Ecto neural progenitor cell (in vitro differentiated cells): ENCODE results near the gene LMLN.
"Not testable (repeated sequence)": the region's sequence is repeated elsewhere in the genome, so short reads cannot be mapped to it uniquely, and the experiment has no call there.

ENCODE experiments used
- DNase-seq: peaks from one replicate; pipeline ENCODE4 v3.0.0-alpha.2; 2018; ENCODE audit warnings: low spot score

Gene LMLN

DNA sequence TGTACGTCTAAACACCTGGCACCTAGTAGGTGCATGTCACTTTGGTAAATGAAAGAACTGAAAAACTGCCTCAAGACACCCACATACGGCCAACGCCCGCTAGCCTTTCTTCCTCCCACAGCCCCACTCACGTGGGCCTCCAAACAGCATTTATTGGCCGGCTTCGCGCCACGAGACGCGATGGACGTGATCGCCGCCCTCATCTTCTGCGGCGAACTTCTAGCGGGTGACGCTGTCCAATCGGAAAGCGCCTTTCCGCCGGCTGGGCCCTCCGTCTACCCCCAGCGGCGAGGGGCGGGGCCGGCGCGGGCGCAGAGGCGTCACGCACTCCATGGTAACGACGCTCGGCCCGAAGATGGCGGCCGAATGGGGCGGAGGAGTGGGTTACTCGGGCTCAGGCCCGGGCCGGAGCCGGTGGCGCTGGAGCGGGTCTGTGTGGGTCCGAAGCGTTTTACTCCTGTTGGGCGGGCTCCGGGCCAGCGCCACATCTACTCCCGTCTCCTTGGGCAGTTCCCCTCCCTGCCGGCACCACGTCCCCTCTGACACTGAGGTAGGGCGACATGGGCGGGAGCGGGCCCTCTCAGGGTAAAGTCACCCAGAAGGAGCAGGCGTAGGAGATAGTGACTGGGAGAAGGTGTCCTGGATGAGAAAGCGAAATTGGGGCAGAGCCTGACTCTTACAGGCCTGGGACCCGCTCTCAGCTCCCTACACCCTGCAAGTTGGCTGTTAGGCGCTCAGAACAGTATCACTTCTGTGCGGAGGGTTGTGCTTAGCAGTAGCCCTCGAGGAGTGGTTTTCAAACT lies at the start of gene LMLN:
Gene LMLN (plus strand): TSS at position 327 of the 803 bp plus-strand sequence. CDS start 29 bp downstream, at position 356.
- DNase-seq, result peak; percentile 93

DNA sequence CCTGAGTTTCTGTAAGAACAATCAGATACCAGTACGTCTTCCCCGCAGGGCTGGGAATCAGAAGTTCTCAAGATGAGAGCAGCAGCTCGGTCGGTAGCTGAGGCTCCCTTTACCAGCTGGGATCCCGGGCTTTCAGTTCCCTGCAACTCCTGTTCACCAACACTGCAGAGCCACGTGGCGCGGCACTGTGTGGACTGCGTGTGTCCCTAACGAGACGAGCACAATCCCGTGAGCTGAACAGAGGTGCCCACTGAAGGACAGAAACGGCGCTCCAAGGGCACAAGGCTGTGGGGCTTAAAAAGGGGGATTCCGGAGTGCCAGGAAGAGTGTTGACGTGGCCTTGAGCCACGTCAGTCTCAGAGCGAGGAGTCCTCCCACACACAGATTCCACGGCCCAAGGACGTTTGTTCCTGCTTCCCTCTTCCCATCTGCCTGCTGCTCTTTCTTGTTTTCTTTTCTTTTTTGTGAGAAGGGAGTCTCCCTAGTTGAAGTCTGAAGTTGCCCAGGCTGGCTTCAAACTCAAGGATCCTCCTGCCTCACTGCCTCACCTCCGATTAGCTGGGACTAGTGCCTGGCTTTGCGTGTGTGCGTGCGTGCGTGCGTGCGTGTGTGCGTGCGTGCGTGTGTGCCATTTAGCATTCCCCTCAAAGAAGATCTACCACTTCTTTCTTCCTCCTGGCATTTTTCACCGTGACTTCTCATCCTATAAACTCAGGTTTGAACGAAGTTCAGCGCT lies 47.1 kb upstream of the LMLN start:
- no peak for DNase-seq

DNA sequence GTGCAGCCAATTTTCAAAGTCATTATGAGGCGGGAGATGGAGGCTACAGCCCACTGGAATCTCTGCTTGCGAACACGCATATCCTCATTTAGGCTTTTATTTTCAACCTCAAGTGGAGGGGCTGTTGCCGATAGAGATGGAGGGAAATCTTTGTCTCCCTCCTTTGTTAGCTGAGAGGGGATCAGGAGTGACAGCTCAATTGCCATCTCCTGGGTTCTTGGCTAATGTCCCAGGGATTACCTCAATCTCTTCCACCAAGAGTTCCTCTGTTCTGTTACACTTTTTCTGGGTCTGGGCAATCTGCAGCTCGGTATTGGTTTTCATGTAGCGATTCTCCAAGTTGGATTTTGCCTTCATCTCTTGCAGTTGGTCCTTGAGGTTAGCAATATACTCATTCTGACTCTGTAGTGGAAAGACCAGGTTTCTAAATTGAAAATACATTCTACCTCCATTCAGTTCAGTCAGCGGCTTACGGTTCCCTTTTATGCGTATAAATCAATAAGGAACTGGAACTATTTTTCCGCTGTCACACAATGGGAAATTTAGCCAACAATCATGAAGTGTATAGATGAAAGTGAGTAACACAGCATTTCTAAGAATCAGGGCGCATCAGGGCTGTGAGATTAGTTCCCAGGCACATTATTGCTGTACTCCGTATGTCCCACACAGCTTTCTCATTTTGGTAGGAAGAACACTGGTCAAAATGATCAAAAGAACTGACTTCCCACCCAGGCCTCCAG lies 46.2 kb upstream of the LMLN start:
- DNase-seq, result no peak

DNA sequence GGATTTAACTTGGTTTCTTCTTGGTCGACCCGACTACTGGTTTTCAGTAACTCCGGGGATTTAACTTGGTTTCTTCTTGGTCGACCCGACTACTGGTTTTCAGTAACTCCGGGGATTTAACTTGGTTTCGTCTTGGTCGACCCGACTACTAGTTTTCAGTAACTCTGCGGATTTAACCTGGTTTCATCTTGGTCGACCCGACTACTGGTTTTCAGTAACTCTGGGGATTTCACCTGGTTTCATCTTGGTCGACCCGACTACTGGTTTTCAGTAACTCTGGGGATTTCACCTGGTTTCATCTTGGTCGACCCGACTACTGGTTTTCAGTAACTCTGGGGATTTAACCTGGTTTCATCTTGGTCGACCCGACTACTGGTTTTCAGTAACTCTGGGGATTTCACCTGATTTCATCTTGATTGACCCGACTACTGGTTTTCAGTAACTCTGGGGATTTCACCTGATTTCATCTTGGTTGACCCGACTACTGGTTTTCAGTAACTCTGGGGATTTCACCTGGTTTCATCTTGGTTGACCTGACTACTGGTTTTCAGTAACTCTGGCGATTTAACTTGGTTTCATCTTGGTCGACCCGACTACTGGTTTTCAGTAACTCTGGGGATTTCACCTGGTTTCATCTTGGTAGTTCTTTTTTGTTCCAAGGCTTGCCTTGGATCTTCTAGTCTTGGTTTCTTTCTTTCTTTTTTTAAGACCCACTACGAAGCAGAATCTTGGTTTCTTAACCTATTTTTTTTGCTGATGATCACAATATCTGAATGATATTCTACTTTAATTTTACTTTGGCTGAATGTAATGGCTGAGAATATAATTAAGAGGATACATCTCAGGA lies 38.4 kb upstream of the LMLN start:
- not testable (repeated sequence) for DNase-seq

- no peak for DNase-seq
These were observed 33.6 kb upstream of the LMLN start for GRCh38 chr3:197926418-197926817.

DNA sequence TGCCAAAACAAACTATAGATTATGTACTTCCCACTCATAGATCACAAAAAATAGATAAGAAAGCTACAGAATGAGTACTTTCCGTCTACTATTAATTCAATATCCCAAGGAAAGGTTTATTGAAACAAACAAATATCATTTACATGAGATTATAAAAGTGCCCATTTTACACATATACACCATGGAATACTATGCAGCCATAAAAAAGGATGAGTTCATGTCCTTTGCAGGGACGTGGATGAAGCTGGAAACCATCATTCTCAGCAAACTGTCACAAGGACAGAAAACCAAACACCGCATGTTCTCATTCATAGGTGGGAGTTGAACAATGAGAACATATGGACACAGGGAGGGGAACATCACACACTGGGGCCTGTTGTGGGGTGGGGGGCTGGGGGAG lies 32.4 kb upstream of the LMLN start:
- DNase-seq, result not testable (repeated sequence)

- DNase-seq, result no peak
These were observed 23.1 kb upstream of the LMLN start for GRCh38 chr3:197936819-197937384.

DNA sequence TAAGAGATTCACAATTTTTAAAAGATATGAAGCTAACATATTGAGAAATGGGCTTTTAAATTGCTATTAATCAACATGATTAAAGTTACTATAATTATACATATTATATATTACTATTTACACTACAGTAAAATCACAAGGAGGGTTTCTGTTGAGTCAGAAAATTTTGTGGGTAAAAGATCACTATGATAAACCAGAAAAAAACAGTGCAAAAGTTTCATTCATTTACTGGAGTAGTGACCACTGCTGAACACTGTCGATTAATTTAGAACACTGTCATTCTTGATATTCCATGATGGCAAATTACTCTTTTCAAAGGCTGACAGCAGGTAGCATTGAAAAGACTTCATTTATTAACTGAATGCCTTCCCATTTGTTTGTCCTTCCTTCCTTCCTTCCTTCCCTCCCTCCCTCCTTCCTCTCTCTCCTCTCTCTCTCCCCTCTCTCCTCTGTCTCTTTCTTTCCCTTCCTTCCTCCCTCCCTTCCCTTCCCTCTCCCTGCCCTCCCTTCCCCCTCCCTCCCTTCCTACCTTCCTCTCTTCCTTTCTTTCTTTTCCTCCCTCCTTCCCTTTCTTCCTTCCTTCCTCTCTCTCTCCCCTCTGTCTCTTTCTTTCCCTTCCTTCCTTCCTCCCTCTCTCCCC lies 19.2 kb upstream of the LMLN start:
- no peak for DNase-seq

GRCh38 chr3:197942956-197943556 lies 17.0 kb upstream of the LMLN start:
- no peak for DNase-seq

DNA sequence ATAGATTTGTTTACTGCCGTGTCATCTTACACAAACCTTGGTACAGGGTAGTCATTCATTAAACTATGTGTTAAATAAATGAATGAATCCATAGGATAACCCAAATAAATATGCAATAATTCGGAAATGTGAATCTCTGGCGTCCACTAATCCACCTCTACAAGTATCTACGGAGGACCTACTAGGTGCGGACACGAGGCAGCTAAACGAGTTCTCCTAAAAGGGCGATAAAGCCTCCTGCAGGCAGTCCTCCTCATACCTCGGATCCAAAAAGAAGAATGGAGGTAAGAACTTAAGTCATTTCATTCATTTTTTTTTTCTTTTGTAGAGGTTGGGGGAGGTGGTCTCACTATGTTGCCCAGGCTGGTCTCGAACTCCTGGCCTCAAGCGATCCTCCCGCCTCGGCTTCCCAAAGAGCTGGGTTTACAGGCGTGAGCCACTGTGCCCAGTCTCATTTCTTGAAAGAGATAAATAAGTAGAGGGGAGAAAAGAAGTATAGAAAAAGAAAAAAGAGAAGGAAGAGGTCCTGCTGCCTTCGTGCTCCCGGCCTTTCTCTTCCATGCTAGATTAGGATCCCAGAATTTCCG lies 10.7 kb upstream of the LMLN start:
- DNase-seq, result no peak

DNA sequence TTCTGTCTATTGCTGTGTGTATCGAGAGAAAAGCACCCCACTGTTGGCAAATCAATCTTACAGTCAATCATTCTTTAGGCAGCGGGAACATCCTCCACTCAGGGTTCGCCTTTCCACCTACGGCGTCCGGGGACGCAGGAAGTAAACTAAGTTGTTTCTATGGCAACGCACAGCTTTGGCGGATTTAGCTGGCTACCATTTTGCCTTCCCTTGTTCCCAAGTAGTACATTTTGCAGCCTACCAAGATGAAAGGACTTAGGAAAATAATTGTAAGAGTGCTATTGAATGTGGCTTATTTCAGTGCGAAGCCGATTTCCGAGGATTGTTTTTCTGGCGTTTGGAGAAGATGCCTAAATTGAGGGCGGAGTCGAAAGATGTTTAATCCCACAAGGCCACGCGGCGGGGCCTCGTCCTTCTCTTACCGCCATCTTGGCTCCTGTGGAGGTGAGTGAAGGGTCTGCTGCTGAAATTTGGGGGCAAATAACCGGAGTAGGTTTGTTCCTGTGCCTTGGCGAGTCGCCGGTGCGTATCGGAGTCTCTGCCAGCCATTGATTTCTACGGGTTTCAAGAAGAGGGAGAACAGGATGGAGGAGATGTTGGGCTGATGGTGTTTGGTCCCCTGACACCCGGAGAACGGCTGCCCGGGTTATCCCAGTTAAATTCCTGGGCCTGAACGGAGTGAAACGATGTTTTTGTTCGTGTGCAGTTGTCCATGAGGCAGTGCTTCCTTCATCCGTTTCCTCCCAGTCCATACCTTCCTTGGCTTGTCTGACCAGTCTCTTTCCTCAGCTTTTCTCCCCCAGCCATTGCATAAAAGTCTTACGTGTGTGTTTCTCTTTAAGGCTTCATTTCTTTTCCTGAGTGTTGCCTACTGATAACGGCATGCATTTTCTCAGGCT lies 10.0 kb upstream of the LMLN start, which contains the start of gene RPL35A:
Gene RPL35A (plus strand): TSS at position 413 of the 899 bp plus-strand sequence. CDS start 778 bp downstream, outside the sequence.
- DNase-seq, result peak; percentile 91

DNA sequence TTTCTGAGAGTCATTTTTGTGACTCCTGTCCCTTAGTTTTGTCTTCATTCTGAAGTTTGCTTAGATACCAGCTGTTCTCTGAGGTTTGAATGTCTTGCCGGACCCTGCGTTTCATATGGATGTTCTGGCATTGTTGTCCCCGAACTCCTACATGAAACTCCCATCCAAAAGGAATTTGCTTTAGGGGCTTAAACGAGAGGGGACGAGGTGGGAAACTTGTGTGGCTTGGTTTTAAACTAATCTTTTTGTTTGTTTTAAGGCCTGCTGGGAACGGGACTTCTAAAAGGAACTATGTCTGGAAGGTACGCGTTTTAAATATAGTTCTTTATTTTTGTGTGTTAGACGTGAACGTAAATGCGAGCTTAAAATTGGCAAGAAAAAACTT lies 9.3 kb upstream of the LMLN start:
- no peak for DNase-seq

DNA sequence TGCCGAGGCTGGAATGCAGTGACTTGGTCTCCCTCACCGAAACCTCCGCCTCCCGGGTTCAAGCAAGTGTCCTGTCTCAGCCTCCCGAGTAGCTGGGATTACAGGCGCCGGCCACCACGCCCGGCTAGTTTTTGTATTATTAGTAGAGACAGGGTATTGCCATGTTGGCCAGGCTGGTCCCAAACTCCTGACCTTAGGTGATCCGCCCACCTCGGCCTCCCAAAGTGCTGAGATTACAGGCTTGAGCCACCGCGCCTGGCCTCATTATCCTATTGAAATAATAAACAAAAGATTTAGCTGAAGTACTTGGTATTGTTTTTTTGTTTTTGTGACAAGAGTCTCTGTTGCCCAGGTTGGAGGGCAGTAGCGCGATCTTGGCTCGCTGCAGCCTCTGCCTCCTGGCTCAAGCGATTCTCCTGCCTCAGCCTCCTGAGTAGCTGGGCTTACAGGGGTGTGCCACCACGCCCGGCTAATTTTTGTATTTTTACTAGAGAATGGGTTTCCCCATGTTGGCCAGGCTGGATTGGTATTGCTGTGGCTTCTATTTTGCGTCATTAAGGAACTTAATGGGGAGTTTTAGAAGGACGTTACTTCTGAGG lies 8.5 kb upstream of the LMLN start:
- DNase-seq, result no peak

GRCh38 chr3:197952440-197952839 lies 7.6 kb upstream of the LMLN start:
- no peak for DNase-seq

DNA sequence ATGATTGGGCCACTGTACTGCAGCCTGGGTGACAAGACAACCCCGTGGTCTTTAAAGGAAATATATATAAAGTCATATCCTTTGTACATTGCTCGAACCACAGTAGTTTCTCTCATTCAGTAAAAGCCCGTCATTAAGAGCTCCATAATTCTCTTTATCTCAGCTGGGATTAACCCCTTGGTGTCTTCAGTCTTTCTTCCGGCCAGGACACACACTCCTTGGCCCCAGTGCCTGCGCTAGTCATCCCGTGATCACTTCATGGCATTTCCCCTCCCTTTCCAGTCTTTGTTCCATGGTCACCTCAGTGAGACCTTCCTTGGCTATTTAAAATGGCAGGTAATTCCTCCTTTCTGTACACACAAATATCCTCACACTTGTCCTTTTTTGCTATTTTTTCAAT lies 6.7 kb upstream of the LMLN start:
- no peak for DNase-seq

DNA sequence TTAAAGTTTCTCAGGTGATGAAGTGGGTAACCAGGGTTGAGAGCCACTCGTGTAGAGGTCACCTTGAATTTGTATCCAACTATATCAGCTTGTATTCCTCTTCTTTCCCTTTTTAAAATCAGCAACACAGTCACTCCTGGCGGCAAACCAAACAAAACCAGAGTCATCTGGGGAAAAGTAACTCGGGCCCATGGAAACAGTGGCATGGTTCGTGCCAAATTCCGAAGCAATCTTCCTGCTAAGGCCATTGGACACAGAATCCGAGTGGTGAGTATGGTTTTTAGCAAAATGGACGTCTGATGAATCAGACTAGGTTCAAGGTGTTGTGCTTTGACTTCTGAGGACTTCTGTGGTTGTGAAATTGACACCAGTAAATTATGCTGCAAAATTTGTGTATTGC lies 6.1 kb upstream of the LMLN start:
- DNase-seq, result no peak

GRCh38 chr3:197955892-197956477 lies 4.0 kb upstream of the LMLN start:
- no peak for DNase-seq

- no peak for DNase-seq
These were observed 3.4 kb upstream of the LMLN start for GRCh38 chr3:197956626-197956988.
